Activated T-cell treated with anti-CD3 and anti-CD28 coated beads, Interleukin-2, amount 50 U/mL, for 72 hours (primary cell): Measurements from ENCODE around the gene ERC2. TPM values are rescaled to one million over a fixed set of nuclear protein-coding genes. Genes with fewer than 3 reads are reported as not detected.

ENCODE experiments used
- ATAC-seq, 2 donors: fragments of 150-1000 bp; cut with Tn5 transposase; replicated peaks in 1 of 2; 2 replicates each; pipeline ENCODE4 v1.10.0; 2021; ENCODE audit warnings: moderate library complexity in 2 of 2, mild to moderate bottlenecking in 1 of 2
- DNase-seq, 2 donors: peaks; one replicate each; pipeline ENCODE4 v3.0.0; 2021 to 2022; ENCODE audit warnings: mixed read lengths in 1 of 2
- H3K27ac Mint-ChIP-seq: one replicate; pipeline ENCODE4 v1.8.0; 2022; ENCODE audit warnings: mild to moderate bottlenecking, moderate library complexity, mixed read lengths
- H3K27me3 Mint-ChIP-seq: one replicate; pipeline ENCODE4 v1.8.0; 2022; ENCODE audit warnings: low read depth, mixed read lengths
- H3K36me3 Mint-ChIP-seq, 2 donors: one replicate each; pipeline ENCODE4 v1.8.0; 2022; ENCODE audit warnings: mixed read lengths in 2 of 2, mild to moderate bottlenecking in 1 of 2; ENCODE audit not compliant: insufficient read depth in 2 of 2
- H3K4me1 Mint-ChIP-seq: one replicate; pipeline ENCODE4 v1.8.0; 2022; ENCODE audit warnings: low read depth, mixed read lengths
- H3K4me3 Mint-ChIP-seq, 2 donors: one replicate each; pipeline ENCODE4 v1.8.0; 2022; ENCODE audit warnings: mild to moderate bottlenecking in 2 of 2, mixed read lengths in 2 of 2, moderate library complexity in 2 of 2
- H3K9me3 Mint-ChIP-seq, 2 donors: one replicate each; pipeline ENCODE4 v1.8.0; 2022; ENCODE audit warnings: mixed read lengths in 2 of 2
- total RNA-seq, 2 donors: library from RNA; stranded (reverse); gene quantifications; one replicate each; pipeline ENCODE4 v1.2.3, GENCODE V29; 2022

ERC2 gene
- total RNA-seq, 2 donors from 2014 or later: 0.19 to 0.35 TPM

GRCh38 chr3:55816794-55817576, 651.3 kb downstream of the ERC2 start:
- Mint-ChIP-seq H3K27ac (no peak overlapping the region), H3K36me3 (no peaks in the 10 kb centered on the region), H3K4me3 (no peak overlapping the region), H3K27me3 (no peaks in the 10 kb centered on the region), H3K4me1 (no peaks in the 10 kb centered on the region), H3K9me3 (no peaks in the 10 kb centered on the region)
- ATAC-seq (no peak), DNase-seq (no peak)

- H3K27ac Mint-ChIP-seq: no peak overlapping the region
- no peaks in the 10 kb centered on the region for H3K4me1 Mint-ChIP-seq
- no peaks in the 10 kb centered on the region for H3K9me3 Mint-ChIP-seq
- H3K27me3 Mint-ChIP-seq: no peaks in the 10 kb centered on the region
- H3K36me3 Mint-ChIP-seq: no peaks in the 10 kb centered on the region
- DNase-seq (no peak), ATAC-seq (no peak)
- H3K4me3 Mint-ChIP-seq: no peak overlapping the region
Observed at GRCh38 chr3:55815262-55815661, 653.0 kb downstream of the ERC2 start.

GRCh38 chr3:55813268-55814097, 654.8 kb downstream of the ERC2 start:
- Mint-ChIP-seq H3K36me3 (no peaks in the 10 kb centered on the region), H3K27ac (no peak overlapping the region), H3K27me3 (no peaks in the 10 kb centered on the region), H3K9me3 (no peaks in the 10 kb centered on the region), H3K4me3 (no peak overlapping the region), H3K4me1 (no peaks in the 10 kb centered on the region)
- no peak for DNase-seq
- no peak for ATAC-seq

GRCh38 chr3:55812394-55813013, 655.8 kb downstream of the ERC2 start:
- Mint-ChIP-seq H3K27me3 (no peaks in the 10 kb centered on the region), H3K4me3 (no peak overlapping the region), H3K9me3 (no peaks in the 10 kb centered on the region), H3K36me3 (no peaks in the 10 kb centered on the region), H3K4me1 (no peaks in the 10 kb centered on the region), H3K27ac (no peak overlapping the region)
- DNase-seq (no peak), ATAC-seq (no peak)

GRCh38 chr3:55807210-55807609, 661.1 kb downstream of the ERC2 start:
- ATAC-seq: no peak
- no peaks in the 10 kb centered on the region for H3K36me3 Mint-ChIP-seq
- no peaks in the 10 kb centered on the region for H3K4me1 Mint-ChIP-seq
- H3K27me3 Mint-ChIP-seq: no peaks in the 10 kb centered on the region
- H3K4me3 Mint-ChIP-seq: no peak overlapping the region
- H3K9me3 Mint-ChIP-seq: no peaks in the 10 kb centered on the region
- no peak for DNase-seq
- H3K27ac Mint-ChIP-seq: no peak overlapping the region

- no peak overlapping the region for H3K4me3 Mint-ChIP-seq
- H3K27me3 Mint-ChIP-seq: no peaks in the 10 kb centered on the region
- H3K9me3 Mint-ChIP-seq: no peaks in the 10 kb centered on the region
Observed at GRCh38 chr3:55805169-55805568, 663.1 kb downstream of the ERC2 start.

GRCh38 chr3:55804170-55805095, 663.8 kb downstream of the ERC2 start:
- H3K27ac Mint-ChIP-seq: no peak overlapping the region
- ATAC-seq: no peak
- H3K9me3 Mint-ChIP-seq: no peaks in the 10 kb centered on the region
- no peaks in the 10 kb centered on the region for H3K27me3 Mint-ChIP-seq
- no peaks in the 10 kb centered on the region for H3K36me3 Mint-ChIP-seq
- DNase-seq: no peak
- no peaks in the 10 kb centered on the region for H3K4me1 Mint-ChIP-seq
- H3K4me3 Mint-ChIP-seq: no peak overlapping the region

More at GRCh38 chr3:55805169-55805568, 663.1 kb downstream of the ERC2 start:
- DNase-seq (no peak), ATAC-seq (no peak)
- Mint-ChIP-seq H3K36me3 (no peaks in the 10 kb centered on the region), H3K27ac (no peak overlapping the region), H3K4me1 (no peaks in the 10 kb centered on the region)

GRCh38 chr3:55802816-55803215, 665.5 kb downstream of the ERC2 start:
- Mint-ChIP-seq H3K27ac (no peak overlapping the region), H3K4me1 (no peaks in the 10 kb centered on the region), H3K9me3 (no peaks in the 10 kb centered on the region), H3K36me3 (no peaks in the 10 kb centered on the region), H3K27me3 (no peaks in the 10 kb centered on the region), H3K4me3 (no peak overlapping the region)
- DNase-seq: no peak
- no peak for ATAC-seq

- Mint-ChIP-seq H3K4me1 (no peaks in the 10 kb centered on the region), H3K27ac (no peak overlapping the region), H3K27me3 (no peaks in the 10 kb centered on the region), H3K4me3 (no peak overlapping the region), H3K36me3 (no peaks in the 10 kb centered on the region), H3K9me3 (no peaks in the 10 kb centered on the region)
- no peak for ATAC-seq
- no peak for DNase-seq
Observed at GRCh38 chr3:55801676-55802075, 666.6 kb downstream of the ERC2 start.

- Mint-ChIP-seq H3K9me3 (no peaks in the 10 kb centered on the region), H3K36me3 (no peaks in the 10 kb centered on the region), H3K4me3 (no peak overlapping the region), H3K27me3 (no peaks in the 10 kb centered on the region), H3K4me1 (no peaks in the 10 kb centered on the region), H3K27ac (no peak overlapping the region)
- no peak for ATAC-seq
- no peak for DNase-seq
Observed at GRCh38 chr3:55801068-55801467, 667.2 kb downstream of the ERC2 start.

GRCh38 chr3:55797775-55798174, 670.5 kb downstream of the ERC2 start:
- Mint-ChIP-seq H3K9me3 (no peaks in the 10 kb centered on the region), H3K27ac (no peak overlapping the region), H3K36me3 (no peaks in the 10 kb centered on the region), H3K27me3 (no peaks in the 10 kb centered on the region), H3K4me1 (no peaks in the 10 kb centered on the region), H3K4me3 (no peak overlapping the region)
- ATAC-seq (no peak), DNase-seq (no peak)

- no peaks in the 10 kb centered on the region for H3K36me3 Mint-ChIP-seq
- no peak for DNase-seq
- no peak for ATAC-seq
- no peaks in the 10 kb centered on the region for H3K27me3 Mint-ChIP-seq
- no peaks in the 10 kb centered on the region for H3K4me1 Mint-ChIP-seq
- H3K9me3 Mint-ChIP-seq: no peaks in the 10 kb centered on the region
- H3K4me3 Mint-ChIP-seq: no peak overlapping the region
- H3K27ac Mint-ChIP-seq: no peak overlapping the region
Observed at GRCh38 chr3:55797084-55797483, 671.2 kb downstream of the ERC2 start.
